CD14-positive monocyte (primary cell): Measurements from ENCODE around the gene KCNMA1. TPM values are rescaled to one million over a fixed set of nuclear protein-coding genes. Genes with fewer than 3 reads are reported as not detected.

Experiments used
- DNase-seq, 3 donors: peaks; one replicate each; pipeline ENCODE4 v3.0.0-alpha.2; 2011 to 2022
- H2AFZ ChIP-seq: 2 replicates; pipeline ENCODE4 v1.6.0; 2012; ENCODE audit warnings: mild to moderate bottlenecking, low read depth, low read length, inconsistent platforms; ENCODE audit not compliant: insufficient read depth, poor library complexity, severe bottlenecking
- H3K27ac ChIP-seq, 2 donors: 1 replicate in 1 of 2; 2 replicates in 1 of 2; pipeline ENCODE4 v1.5.1; 2012 to 2013; ENCODE audit warnings: low read length in 2 of 2, control low read depth in 1 of 2, inconsistent platforms in 1 of 2, low read depth in 1 of 2, mild to moderate bottlenecking in 1 of 2
- H3K27me3 ChIP-seq, 2 donors: one replicate each; pipeline versions ENCODE4 v1.6.0 to v1.6.1; 2011 to 2013; ENCODE audit warnings: low read length in 2 of 2; ENCODE audit not compliant: control insufficient read depth in 2 of 2, insufficient read depth in 2 of 2
- H3K36me3 ChIP-seq, 2 donors: replicated peaks in 1 of 2; 1 replicate in 1 of 2; 2 replicates in 1 of 2; pipeline versions ENCODE4 v1.5.1 to v1.6.1; 2012 to 2013; ENCODE audit warnings: low read length in 2 of 2, control low read depth in 1 of 2, inconsistent platforms in 1 of 2, mild to moderate bottlenecking in 1 of 2; ENCODE audit not compliant: insufficient read depth in 2 of 2, control insufficient read depth in 1 of 2
- H3K4me1 ChIP-seq, 2 donors: 1 replicate in 1 of 2; 2 replicates in 1 of 2; pipeline versions ENCODE4 v1.5.1 to v1.6.1; 2012 to 2013; ENCODE audit warnings: low read length in 2 of 2, control low read depth in 1 of 2, inconsistent platforms in 1 of 2, mild to moderate bottlenecking in 1 of 2, moderate library complexity in 1 of 2; ENCODE audit not compliant: insufficient read depth in 2 of 2, control insufficient read depth in 1 of 2
- H3K4me2 ChIP-seq: replicated peaks from 2 replicates; pipeline ENCODE3; 2012; ENCODE audit warnings: low read length, moderate library complexity, mild to moderate bottlenecking; ENCODE audit not compliant: poor library complexity, severe bottlenecking; ENCODE audit errors: extremely low read depth
- H3K4me3 ChIP-seq, 3 experiments: fragments of 200-600 bp in 1 of 3; sonication (generic) in 1 of 3; replicated peaks in 1 of 3; 1 replicate in 2 of 3; 2 replicates in 1 of 3; pipeline ENCODE4 v1.5.1; 2011 to 2013; ENCODE audit warnings: low read length in 3 of 3, mild to moderate bottlenecking in 3 of 3, control low read depth in 2 of 3, low read depth in 2 of 3, inconsistent platforms in 1 of 3, moderate library complexity in 1 of 3
- H3K79me2 ChIP-seq: 2 replicates; pipeline ENCODE4 v1.6.0; 2012; ENCODE audit warnings: mild to moderate bottlenecking, control low read depth, inconsistent platforms, low read length, moderate library complexity; ENCODE audit not compliant: insufficient read depth
- H3K9ac ChIP-seq: 2 replicates; pipeline ENCODE4 v1.6.0; 2017; ENCODE audit warnings: low read length, mild to moderate bottlenecking; ENCODE audit not compliant: insufficient read depth, poor library complexity, severe bottlenecking
- H3K9me3 ChIP-seq, 2 donors: replicated peaks in 1 of 2; 1 replicate in 1 of 2; 2 replicates in 1 of 2; pipeline versions ENCODE4 v1.5.1 to v1.6.1; 2012 to 2013; ENCODE audit warnings: low read length in 2 of 2, control low read depth in 1 of 2; ENCODE audit not compliant: control insufficient read depth in 1 of 2, insufficient read depth in 1 of 2
- H4K20me1 ChIP-seq: 2 replicates; pipeline ENCODE4 v1.6.0; 2012; ENCODE audit warnings: mild to moderate bottlenecking, low read length, control low read depth, moderate library complexity; ENCODE audit not compliant: insufficient read depth
- H3K27ac Mint-ChIP-seq, 7 donors: one replicate each; pipeline ENCODE4 v1.8.0; 2020; ENCODE audit warnings: mild to moderate bottlenecking in 7 of 7, mixed read lengths in 7 of 7, moderate library complexity in 6 of 7, inconsistent platforms in 2 of 7
- H3K27me3 Mint-ChIP-seq, 3 donors: one replicate each; pipeline ENCODE4 v1.8.0; 2021 to 2022; ENCODE audit warnings: low read depth in 3 of 3, mild to moderate bottlenecking in 3 of 3, mixed read lengths in 3 of 3, moderate library complexity in 3 of 3, inconsistent platforms in 1 of 3
- H3K36me3 Mint-ChIP-seq, 2 donors: one replicate each; pipeline ENCODE4 v1.8.0; 2020; ENCODE audit warnings: mixed read lengths in 2 of 2, inconsistent platforms in 1 of 2, mild to moderate bottlenecking in 1 of 2
- H3K4me1 Mint-ChIP-seq: one replicate; pipeline ENCODE4 v1.8.0; 2020; ENCODE audit warnings: mild to moderate bottlenecking, mixed read lengths
- H3K4me3 Mint-ChIP-seq, 2 donors: one replicate each; pipeline ENCODE4 v1.8.0; 2020; ENCODE audit warnings: mild to moderate bottlenecking in 2 of 2, mixed read lengths in 2 of 2, moderate library complexity in 1 of 2
- H3K9me3 Mint-ChIP-seq, 7 donors: one replicate each; pipeline ENCODE4 v1.8.0; 2020 to 2022; ENCODE audit warnings: mixed read lengths in 7 of 7, mild to moderate bottlenecking in 6 of 7, moderate library complexity in 6 of 7, inconsistent platforms in 2 of 7
- CTCF ChIP-seq: fragments of 200-600 bp; IDR thresholded peaks from one replicate; pipeline ENCODE4 v1.8.0; 2022; ENCODE audit warnings: antibody characterized with exemption, mild to moderate bottlenecking
- WGBS: methylation state at CpG from one replicate; pipeline ENCODE4 v1.1.5; 2013; ENCODE audit warnings: missing lambda C conversion rate; ENCODE audit not compliant: insufficient coverage; 5-methylcytosine and 5-hydroxymethylcytosine counted together
- intact Hi-C, 2 donors: fragments of 100-400 bp; cut with micrococcal nuclease; formaldehyde crosslinking; loops; one replicate each; pipeline versions ENCODE4 v1.15.0 to v1.15.1; 2023
- polyA plus RNA-seq, 3 donors: library from polyadenylated mRNA; depleted of rRNA in 1 of 3; unstranded in 2 of 3; stranded (reverse) in 1 of 3; fragments of 300-500 nt in 2 of 3; fragments of >200 nt in 1 of 3; fragmentation: Illumina TruSeq in 2 of 3; gene quantifications; 1 replicate in 2 of 3; 2 replicates in 1 of 3; pipeline ENCODE4 v1.2.3, GENCODE V29; 2012 to 2021

The KCNMA1 gene
- polyA plus RNA-seq, 3 donors, result 0.11 to 1.0 TPM; not detected in 1

GRCh38 chr10:77207828-77208185, 429.8 kb downstream of the KCNMA1 start:
- Histone ChIP-seq H3K36me3 (no peaks in the 10 kb centered on the region), H3K27ac (no peak overlapping the region), H3K27me3 (peaks cover 0 to 2% of the 10 kb centered on the region in 2 donors), H4K20me1 (no peaks in the 10 kb centered on the region), H3K4me3 (no peak overlapping the region), H2AFZ (no peak overlapping the region), H3K9me3 (peaks cover 4 to 7% of the 10 kb centered on the region in 2 donors), H3K79me2 (no peaks in the 10 kb centered on the region), H3K9ac (no peak overlapping the region), H3K4me1 (no peaks in the 10 kb centered on the region), H3K4me2 (no peak overlapping the region)
- peaks cover 4 to 10% (median 7%) of the 10 kb centered on the region in 7 donors for H3K9me3 Mint-ChIP-seq
- H3K4me3 Mint-ChIP-seq, result no peak overlapping the region
- no peak for TF ChIP-seq CTCF
- H3K27me3 Mint-ChIP-seq, result peaks cover 4 to 12% (median 6%) of the 10 kb centered on the region in 3 donors
- WGBS, result no CpG with 5 or more reads among the region's 5 CpGs
- DNase-seq, result no peak
- H3K27ac Mint-ChIP-seq, result no peak overlapping the region
- peaks cover 14% of the 10 kb centered on the region for H3K4me1 Mint-ChIP-seq
- H3K36me3 Mint-ChIP-seq, result no peaks in the 10 kb centered on the region
- intact Hi-C loops, result no loop called here

GRCh38 chr10:77207182-77207827, 430.3 kb downstream of the KCNMA1 start:
- no peak overlapping the region for H3K4me2 ChIP-seq
- no peak overlapping the region for H3K4me3 Mint-ChIP-seq
- H3K36me3 Mint-ChIP-seq, result no peaks in the 10 kb centered on the region

More at GRCh38 chr10:77207182-77207827, 430.3 kb downstream of the KCNMA1 start:
- H3K9me3 ChIP-seq, result peaks cover 4 to 7% of the 10 kb centered on the region in 2 donors
- intact Hi-C loops, result no loop called here
- H2AFZ ChIP-seq, result no peak overlapping the region
- Mint-ChIP-seq H3K27me3 (peaks cover 6 to 14% (median 7%) of the 10 kb centered on the region in 3 donors), H3K4me1 (peaks cover 10% of the 10 kb centered on the region), H3K27ac (no peak overlapping the region), H3K9me3 (peaks cover 4 to 10% (median 7%) of the 10 kb centered on the region in 7 donors)
- no peak overlapping the region for H3K27ac ChIP-seq
- H3K36me3 ChIP-seq, result no peaks in the 10 kb centered on the region
- H3K79me2 ChIP-seq, result no peaks in the 10 kb centered on the region
- no peak overlapping the region for H3K4me3 ChIP-seq
- DNase-seq, result no peak
- H3K4me1 ChIP-seq, result no peaks in the 10 kb centered on the region
- H4K20me1 ChIP-seq, result no peaks in the 10 kb centered on the region
- H3K27me3 ChIP-seq, result peaks cover 0 to 2% of the 10 kb centered on the region in 2 donors
- WGBS, result no CpG with 5 or more reads among the region's 4 CpGs
- TF ChIP-seq CTCF, result no peak
- H3K9ac ChIP-seq, result no peak overlapping the region
